ENCODE data around the gene CPNE5.

- TF ChIP-seq CTCF (IDR thresholded peaks at IDR 0.05) (no peak), POLR2A (IDR thresholded peaks at IDR 0.05) (no peak)
These were observed 107.5 kb downstream of the CPNE5 start for GRCh38 chr6:36731622-36732310.

All from Peyer's patch (tissue), 4 donors.